GM18520 (cell line): Measurements from ENCODE around the gene SOX5.
"Not testable (repeated sequence)": the region's sequence is repeated elsewhere in the genome, so short reads cannot be mapped to it uniquely, and the experiment has no call there.

Experiments
- ATAC-seq: cut with Tn5 transposase; IDR thresholded peaks from one replicate; pipeline ENCODE4 v1.9.1; 2021; ENCODE audit not compliant: unreplicated experiment

SOX5 gene

DNA sequence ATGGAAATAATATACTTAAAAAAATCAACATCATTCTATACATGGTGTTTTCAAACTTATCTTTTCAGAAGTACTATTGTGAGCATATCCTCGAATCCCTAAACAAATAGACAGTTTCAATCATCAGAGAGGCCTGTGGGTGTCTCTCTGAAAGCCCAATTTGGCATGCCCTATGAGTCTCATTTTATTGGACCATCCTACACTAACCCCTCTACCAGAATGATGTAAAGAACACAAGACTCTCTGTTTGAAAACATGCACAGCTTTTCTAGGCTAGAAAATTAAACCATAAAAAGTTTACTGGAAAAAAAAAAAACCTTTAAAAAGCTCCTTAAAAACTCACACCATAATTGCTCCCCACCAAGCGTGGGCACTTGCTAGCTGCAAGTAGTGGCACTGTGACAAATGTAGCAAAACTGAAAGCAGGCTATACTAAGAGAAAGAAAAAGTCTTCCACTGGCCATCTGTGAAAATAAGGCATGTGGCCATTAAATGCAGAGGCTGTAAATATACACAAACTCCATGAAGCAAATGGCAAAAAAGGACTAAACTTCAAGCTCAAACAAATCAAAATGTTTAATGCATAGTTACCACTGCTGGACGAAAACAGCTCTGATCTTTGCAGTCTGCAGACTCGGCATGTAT is 394.2 kb downstream of the SOX5 start:
- ATAC-seq, result no peak

DNA sequence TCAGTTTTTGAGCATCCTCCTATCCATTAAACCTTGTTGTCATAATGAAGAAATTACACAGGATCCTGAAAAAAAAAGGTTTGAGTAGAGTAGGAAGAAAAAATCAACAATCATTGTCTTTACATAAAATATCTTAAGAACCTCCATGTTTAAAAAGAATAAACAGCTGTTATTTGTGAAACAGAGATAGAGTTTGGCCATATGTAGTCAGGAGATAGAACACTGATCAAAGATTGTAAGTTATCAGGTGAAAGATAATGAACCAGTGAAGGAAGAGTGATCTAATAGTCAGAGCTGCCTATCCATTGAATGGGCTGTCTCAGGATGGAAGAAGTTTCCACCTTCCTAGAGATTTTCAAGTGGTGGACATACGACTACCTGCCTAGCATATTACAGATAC is 397.1 kb downstream of the SOX5 start:
- no peak for ATAC-seq

DNA sequence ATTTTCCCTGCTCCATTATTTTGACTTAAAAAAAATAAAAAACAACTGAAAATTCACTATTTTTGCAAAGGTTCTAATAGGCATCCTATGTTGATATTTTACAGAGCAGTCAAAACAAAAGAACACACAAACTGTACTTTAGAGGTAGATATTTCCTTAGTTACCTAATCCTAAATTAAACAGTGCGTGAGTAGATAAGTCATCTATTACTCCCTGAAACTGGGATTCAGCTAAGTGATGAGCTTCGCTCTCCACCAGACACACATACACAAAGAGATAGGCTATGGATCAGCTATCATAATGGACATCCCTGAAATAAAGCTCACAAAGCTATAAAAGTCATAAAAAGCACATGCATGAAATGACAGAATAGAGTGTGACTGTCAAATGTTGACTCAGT is 398.7 kb downstream of the SOX5 start:
- no peak for ATAC-seq

DNA sequence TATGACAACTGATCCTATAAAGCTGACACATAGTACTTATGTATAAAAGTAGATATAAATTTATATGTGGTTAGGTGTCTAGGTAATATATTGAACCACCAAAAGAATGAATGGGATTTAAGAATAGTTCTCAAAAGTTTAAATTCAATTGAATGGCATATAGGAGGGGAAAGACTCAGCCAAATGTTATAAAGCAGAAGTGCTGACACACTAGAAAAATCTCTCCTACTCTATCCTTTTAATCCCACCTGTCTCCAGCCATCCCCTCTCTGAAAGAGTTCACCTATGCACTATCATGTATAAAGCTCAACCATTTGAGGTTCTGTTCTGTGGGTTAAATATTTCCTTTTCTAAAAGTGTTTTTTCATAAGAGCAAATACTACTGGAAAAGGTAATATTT is 400.7 kb downstream of the SOX5 start:
- no peak for ATAC-seq

DNA sequence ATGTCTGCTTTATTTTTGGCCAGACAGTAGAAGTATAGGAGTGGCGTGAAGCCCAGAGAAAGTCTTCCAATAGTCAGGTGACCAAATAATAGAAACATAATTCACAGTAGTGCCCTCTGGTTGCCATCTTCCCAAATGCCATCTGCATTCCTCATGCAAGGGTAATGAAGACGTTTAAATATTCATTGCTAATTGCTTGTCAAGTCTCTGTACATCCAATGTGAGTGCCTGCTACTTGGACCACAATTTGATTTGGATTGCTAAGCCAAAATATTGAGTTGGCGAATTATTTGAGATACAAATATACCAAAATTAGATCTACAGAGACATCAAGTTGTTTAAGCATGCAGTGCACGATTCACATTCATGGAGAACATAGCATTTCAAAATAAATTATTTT is 402.7 kb downstream of the SOX5 start:
- no peak for ATAC-seq

DNA sequence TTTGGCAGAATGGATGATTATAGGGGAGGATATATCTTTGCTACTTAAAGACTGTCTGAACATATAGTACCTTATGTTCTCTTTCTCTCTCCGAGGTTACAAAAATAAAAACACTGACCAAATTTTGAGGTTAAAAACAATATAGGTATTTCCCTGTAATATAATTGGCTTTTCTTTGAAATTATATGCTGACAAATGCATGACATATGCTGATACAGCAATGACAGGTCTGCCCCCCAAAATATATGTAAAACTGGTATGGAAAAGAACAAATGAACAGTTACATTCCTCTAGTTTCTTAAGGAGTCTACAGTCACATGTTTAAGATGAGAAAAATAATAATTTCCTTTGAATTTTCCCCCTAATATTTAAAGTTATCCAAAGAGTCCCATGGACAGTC is 405.7 kb downstream of the SOX5 start:
- no peak for ATAC-seq

DNA sequence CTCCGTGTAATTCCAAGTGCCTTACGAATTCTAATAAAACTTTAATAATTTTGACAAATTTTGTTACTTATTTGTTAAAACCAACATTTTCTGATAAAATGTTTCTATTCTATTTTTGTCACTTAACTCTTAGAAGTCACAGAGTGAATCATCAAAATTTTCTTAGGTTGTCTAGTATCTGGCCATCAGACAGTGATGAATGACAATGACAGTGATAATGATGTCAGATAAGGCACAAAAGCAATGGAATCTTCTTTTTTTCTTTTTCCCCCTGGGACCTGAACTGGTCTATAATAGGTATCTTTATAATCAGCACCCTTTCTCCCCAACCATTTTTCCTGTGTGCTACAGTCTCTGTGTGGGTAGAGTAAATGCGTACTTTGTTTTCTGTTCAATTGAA is 407.3 kb downstream of the SOX5 start:
- no peak for ATAC-seq

DNA sequence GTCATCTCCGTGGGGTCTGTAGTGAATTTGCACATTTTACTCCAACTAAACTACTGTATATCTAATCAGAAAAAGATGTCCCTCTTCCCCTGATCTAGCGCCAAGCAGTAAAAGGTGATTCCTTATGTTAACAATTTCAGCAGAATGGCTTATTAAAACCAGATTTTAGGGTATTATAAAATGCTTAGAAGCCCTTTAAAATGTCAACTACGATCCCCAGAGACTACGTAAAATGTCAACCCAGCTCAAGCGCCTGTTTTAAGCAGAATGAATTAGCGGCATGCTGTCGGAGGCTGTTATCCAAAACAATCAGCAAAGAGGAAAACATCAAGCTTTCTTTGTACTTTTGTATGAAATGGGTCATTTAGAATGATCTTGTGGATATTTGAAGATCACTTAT is 408.9 kb downstream of the SOX5 start:
- ATAC-seq, result no peak

DNA sequence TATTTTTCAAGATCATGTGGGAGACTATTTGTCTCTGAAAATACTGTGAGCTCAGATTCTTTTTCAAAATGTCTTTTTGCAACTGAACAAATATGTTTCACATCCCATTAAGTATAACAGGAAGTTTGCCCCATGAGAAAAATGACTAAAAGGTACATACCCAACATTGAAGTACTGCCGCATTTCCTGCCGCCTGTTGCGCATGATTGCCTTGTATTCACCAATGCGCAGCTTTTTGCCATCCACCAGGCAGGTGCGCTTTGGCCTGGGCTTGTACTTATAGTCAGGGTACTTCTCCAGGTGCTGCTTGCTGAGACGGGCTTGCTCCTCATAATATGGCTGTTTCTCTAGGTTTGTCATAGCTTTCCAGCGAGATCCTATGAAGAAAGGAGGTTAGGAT is 413.2 kb downstream of the SOX5 start:
- peak; percentile 64 for ATAC-seq

DNA sequence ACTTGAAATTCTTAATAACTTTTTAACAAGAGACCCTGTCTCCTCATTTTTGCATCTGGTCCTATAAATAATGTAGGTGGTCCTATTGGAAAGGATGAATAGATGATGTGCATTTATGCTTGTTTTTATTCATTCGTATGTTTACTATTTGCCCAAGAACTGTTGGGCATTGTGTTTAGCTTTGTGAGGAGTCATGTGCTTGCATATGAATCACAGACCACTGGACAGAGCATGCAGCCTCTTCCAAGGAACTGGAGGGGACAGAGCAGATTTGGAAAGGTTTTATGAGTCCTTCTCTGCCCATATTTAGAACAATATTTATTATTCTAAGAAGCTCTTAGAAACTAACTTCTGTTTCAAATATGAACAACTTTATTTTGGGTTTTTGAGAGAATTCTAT is 414.0 kb downstream of the SOX5 start:
- no peak for ATAC-seq

DNA sequence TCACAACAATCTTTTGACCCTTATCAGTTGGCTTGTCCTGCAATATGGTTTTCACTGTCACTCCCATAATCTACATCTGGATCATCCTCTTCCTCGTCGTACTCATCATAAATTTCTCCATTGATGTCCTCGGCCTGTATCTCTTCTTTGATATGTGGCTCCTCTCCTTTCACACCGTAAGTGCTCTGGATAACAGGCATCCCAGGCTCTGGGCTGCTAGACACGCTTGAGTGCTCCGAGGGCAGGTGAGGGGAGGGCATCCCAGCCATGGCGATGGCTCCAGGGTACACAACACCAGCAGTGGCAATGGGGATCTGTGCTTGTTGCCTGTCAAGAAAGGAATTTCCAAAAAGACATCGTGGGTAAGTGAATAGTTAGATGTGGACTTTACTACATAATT is 415.3 kb downstream of the SOX5 start:
- ATAC-seq, result no peak

DNA sequence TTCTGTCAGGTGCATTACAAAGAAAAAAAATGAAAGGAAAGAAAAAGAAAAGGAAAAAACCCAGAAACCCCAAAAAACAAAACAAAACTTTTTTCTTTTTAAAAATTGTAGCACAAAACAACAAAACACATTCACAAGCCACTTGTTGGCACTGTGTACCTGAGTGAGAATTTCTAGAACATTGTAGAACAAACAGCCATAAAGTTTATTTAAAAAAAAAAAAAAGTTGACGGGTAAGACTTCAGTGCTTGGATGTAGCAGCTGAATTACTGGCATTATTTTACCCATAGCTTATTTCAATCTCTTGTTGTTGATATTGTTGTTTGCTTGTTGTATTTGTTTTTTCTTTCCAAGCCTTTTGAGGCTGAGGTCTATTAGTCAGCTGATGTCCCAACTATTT is 415.8 kb downstream of the SOX5 start:
- no peak for ATAC-seq

DNA sequence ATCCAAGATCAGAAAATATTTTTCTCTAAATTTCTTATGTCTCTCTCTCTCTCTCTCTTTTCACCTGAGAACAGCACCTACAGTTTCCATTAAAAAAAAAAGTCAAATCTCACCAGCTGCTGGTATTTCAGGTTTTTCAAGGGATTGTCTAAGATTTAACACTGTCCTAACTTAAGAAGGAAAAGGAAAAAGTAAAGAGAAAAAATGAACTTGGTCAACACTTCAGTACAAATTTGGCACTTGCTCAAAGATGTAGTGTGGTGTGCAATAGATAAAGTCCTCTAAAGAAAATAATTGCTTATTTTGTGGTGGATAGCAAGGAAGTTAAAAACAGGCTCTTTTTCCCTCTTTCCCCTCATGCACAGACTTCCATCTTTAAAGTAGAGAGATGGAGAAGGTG is 416.2 kb downstream of the SOX5 start:
- ATAC-seq, result no peak

DNA sequence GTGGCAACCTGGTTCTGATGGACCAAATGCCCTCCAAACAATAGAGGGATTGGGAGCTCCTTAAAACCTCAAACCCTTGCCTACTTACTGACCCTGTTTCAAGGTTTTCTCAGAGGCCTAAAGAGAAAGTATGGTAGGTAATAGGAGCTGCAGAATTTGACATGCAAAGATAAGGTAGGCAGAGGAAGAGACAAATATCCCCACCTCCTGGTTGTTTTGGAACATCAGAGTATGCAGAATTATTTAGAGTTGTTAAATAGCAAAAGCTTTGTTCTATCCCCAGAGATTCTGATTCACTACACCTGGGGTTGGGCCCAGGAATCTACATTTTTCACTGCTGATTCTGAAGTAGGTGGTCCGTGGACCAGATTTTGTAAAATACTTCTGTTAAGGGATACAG is 421.2 kb downstream of the SOX5 start:
- no peak for ATAC-seq

DNA sequence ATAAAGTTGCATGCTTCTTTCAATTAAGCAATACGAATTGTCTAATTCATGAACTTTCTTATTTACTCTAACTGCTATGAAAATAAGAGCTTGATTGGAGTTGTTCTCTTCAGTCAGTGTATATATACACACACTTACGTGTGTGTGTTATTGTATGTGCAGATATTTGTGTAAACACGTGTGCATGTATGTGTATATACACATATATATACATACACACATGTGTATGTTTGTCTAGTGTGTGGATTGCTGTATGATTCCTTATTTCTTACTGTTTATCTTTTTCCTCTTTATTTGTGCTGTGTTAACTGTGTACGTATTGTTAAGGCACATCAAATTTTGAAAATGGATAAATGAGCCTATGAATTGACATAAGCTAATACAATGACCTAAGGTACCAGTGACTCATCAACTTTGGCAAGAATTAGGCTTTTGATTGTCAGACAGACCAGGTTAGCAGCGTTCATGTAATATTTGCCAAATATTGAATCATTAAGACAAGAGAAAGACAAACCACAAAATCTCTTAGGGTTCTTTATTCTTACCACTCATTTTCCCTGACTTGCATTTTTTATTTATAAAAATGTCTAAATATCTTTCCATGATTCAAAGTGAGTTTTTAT is 423.9 kb downstream of the SOX5 start:
- ATAC-seq, result no peak

DNA sequence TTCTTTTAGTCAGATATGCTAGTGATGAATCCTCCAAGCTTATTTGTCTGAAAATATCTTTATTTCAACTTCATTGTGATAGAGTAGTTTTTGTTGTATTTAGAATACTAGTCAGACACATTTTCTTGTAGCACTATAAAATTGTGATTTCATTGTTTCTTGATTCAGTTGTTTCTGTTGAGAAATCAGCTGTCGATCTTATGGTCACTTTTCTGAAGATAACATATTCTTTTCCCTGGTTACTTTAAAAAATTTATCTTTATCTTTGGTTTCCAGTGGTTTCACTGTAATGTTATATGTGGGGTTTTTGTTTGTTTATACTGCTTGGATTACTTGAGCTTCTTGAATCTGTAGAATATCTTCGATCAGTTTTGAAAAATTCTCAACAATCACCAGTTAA is 426.1 kb downstream of the SOX5 start:
- ATAC-seq, result no peak

DNA sequence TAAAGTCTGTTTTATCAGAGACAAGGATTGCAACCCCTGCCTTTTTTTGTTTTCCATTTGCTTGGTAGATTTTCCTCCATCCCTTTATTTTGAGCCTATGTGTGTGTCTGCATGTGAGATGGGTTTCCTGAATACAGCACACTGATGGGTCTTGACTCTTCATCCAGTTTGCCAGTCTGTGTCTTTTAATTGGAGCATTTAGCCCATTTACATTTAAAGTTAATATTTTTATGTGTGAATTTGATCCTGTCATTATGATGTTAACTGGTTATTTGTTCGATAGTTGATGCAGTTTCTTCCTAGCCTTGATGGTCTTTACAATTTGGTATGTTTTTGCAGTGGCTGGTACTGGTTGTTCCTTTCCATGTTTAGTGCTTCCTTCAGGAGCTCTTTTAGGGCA is 430.0 kb downstream of the SOX5 start:
- ATAC-seq, result not testable (repeated sequence)

DNA sequence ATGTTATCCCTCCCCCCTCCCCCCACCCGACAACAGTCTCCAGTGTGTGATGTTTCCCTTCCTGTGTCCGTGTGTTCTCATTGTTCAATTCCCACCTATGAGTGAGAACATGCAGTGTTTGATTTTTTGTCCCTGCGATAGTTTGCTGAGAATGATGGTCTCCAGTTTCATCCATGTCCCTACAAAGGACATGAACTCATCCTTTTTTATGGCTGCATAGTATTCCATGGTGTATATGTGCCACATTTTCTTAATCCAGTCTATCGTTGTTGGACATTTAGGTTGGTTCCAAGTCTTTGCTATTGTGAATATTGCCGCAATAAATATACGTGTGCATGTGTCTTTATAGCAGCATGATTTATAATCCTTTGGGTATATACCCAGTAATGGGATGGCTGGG is 433.7 kb downstream of the SOX5 start:
- ATAC-seq, result not testable (repeated sequence)

DNA sequence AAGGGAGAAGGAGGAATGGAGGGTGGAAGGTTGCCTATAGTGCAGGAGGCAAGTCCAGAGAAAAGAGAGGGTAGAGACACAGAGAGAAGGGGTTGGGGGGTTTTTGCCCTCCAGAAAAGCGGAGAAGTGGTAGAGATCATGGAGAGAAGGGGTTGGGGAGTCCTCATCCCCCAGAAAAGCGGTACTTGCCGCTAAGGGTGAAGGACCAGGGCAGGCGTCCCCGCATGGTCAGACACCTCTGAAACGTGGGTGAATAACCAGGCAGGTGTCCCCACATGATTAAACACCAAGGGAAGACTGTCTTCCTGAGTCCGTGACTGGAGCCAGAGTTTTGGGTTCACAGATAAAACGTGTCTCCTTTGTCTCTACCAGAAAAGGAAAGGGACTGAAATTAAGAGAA is 439.0 kb downstream of the SOX5 start:
- ATAC-seq, result no peak

DNA sequence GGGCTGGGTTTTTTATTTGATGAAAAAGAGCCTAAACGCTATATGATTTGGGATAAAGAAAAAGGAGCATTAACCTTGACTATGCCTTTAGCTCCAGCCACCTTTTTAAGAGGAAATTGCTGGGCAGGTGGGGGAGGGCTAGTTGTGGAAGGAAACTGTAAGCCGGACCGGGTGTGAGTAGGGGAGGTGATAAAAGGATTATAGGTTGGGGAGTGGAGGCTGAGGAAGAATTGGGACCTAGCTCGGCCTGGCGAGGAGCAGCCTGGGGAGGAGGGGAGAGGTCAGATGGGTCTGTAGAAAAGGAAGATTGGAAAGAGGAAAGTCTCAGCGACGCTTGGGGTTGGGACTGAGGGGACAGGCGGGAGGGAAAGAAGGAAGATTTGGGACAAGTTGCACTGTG is 439.6 kb downstream of the SOX5 start:
- ATAC-seq, result not testable (repeated sequence)

DNA sequence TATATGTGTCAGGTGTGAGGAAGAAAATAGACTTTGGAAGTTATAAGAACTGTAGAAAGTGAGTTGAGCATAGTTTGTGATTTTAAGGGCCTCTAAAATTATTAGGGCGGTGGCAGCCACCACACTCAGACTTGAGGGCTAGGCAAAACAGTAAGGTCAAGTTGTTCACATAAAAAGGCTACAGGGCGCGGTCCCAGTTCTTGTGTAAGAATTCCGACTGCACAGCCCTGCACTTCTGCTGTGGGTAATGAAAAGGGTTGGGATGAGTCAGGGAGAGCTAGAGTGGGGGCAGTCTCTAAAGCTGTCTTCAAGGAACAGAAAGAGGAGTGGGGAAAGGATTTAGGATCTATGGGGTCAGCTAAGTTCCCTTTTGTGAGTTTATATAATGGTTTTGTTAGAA is 441.7 kb downstream of the SOX5 start:
- not testable (repeated sequence) for ATAC-seq

DNA sequence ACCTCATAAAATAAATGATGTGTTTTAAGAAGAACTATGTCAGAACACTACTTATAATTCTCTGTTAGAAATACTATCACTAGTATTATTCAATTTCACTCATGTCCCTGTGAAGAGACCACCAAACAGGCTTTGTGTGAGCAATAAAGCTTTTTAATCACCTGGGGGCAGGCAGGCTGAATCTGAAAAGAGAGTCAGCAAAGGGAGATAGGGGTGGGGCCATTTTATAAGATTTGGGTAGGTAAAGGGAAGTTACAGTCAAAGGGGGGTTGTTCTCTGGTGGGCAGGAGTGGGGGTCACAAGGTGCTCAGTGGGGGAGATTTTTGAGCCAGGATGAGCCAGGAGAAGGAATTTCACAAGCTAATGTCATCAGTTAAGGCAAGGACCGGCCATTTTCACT is 443.7 kb downstream of the SOX5 start:
- ATAC-seq, result not testable (repeated sequence)
